Fibroblast of mammary gland (primary cell): Measurements from ENCODE around the gene D2HGDH.

ENCODE experiments used
- DNase-seq: peaks from one replicate; pipeline ENCODE4 v3.0.0-alpha.2; 2010; ENCODE audit warnings: low read depth
- H3K4me3 ChIP-seq: 2 replicates; pipeline ENCODE4 v1.5.1; 2011; ENCODE audit warnings: low read depth, mild to moderate bottlenecking, low read length, moderate library complexity; ENCODE audit not compliant: control insufficient read depth
- CTCF ChIP-seq: conservative IDR thresholded peaks from 2 replicates; pipeline ENCODE4 v1.5.1; 2011; ENCODE audit warnings: low read depth, low read length, inconsistent platforms; ENCODE audit not compliant: control insufficient read depth, insufficient read depth

The D2HGDH gene

GRCh38 chr2:241793385-241793784, 59.0 kb downstream of the D2HGDH start:
- no peak overlapping the region for H3K4me3 ChIP-seq
- TF ChIP-seq CTCF = no peak
- no peak for DNase-seq

GRCh38 chr2:241794250-241794823, 59.9 kb downstream of the D2HGDH start:
- no peak for TF ChIP-seq CTCF
- no peak overlapping the region for H3K4me3 ChIP-seq
- DNase-seq = no peak

- H3K4me3 ChIP-seq = no peak overlapping the region
- no peak for DNase-seq
- TF ChIP-seq CTCF = no peak
These were observed 60.9 kb downstream of the D2HGDH start for GRCh38 chr2:241795021-241795999.

- H3K4me3 ChIP-seq = no peak overlapping the region
- DNase-seq = no peak
- no peak for TF ChIP-seq CTCF
These were observed 61.8 kb downstream of the D2HGDH start for GRCh38 chr2:241796209-241796608.

GRCh38 chr2:241796610-241797138, 62.2 kb downstream of the D2HGDH start:
- no peak for DNase-seq
- no peak overlapping the region for H3K4me3 ChIP-seq
- no peak for TF ChIP-seq CTCF

GRCh38 chr2:241797441-241798080, 63.1 kb downstream of the D2HGDH start:
- H3K4me3 ChIP-seq = no peak overlapping the region
- TF ChIP-seq CTCF = no peak
- DNase-seq = no peak
